Measurements from ENCODE around the gene D2HGDH. TPM values are rescaled to one million over a fixed set of nuclear protein-coding genes. Genes with fewer than 3 reads are reported as not detected.
"Not testable (repeated sequence)": the region's sequence is repeated elsewhere in the genome, so short reads cannot be mapped to it uniquely, and the experiment has no call there.

Gene D2HGDH
- total and polyA plus RNA-seq, 7 donors, result 6.0 to 36.9 (median 12.0) TPM

DNA sequence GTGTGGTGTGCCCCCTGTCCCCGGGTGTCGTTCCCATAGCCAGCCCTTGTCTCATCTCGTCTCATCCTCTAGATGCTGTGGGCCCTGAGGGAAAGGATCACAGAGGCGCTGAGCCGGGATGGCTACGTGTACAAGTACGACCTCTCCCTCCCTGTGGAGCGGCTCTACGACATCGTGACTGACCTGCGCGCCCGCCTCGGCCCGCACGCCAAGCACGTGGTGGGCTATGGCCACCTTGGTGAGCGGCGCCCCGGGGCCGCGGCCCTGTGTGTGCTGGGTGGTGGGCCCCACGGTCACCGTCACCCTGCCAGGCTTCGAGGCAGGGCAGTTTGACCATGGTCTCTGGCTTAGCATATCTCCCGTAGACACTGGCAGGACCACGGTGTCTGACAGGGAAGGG, 21.3 kb downstream of the D2HGDH start:
- Histone ChIP-seq H3K27ac (no peak overlapping the region), H3K4me3 (no peak overlapping the region), H3K36me3 (peaks cover 4 to 69% (median 18%) of the 10 kb centered on the region in 4 donors), H3K4me1 (no peaks in the 10 kb centered on the region), H3K9me3 (peaks cover 0 to 3% (median 0%) of the 10 kb centered on the region in 4 donors), H3K27me3 (no peaks in the 10 kb centered on the region)
- no peak for DNase-seq
- intact Hi-C loops (cut with DNase I), result no loop called here
- WGBS, 2 donors, result 95 to 97% methylated on average over 27 of the region's 27 CpGs
- TF ChIP-seq, protein P1, sequence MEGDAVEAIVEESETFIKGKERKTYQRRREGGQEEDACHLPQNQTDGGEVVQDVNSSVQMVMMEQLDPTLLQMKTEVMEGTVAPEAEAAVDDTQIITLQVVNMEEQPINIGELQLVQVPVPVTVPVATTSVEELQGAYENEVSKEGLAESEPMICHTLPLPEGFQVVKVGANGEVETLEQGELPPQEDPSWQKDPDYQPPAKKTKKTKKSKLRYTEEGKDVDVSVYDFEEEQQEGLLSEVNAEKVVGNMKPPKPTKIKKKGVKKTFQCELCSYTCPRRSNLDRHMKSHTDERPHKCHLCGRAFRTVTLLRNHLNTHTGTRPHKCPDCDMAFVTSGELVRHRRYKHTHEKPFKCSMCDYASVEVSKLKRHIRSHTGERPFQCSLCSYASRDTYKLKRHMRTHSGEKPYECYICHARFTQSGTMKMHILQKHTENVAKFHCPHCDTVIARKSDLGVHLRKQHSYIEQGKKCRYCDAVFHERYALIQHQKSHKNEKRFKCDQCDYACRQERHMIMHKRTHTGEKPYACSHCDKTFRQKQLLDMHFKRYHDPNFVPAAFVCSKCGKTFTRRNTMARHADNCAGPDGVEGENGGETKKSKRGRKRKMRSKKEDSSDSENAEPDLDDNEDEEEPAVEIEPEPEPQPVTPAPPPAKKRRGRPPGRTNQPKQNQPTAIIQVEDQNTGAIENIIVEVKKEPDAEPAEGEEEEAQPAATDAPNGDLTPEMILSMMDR (IDR thresholded peaks at IDR 0.05), result no peak
- TF ChIP-seq EP300 (IDR thresholded peaks at IDR 0.05) (no peak), POLR2A (IDR thresholded peaks at IDR 0.05) (no peak), POLR2AphosphoS5 (IDR thresholded peaks at IDR 0.05) (no peak)

DNA sequence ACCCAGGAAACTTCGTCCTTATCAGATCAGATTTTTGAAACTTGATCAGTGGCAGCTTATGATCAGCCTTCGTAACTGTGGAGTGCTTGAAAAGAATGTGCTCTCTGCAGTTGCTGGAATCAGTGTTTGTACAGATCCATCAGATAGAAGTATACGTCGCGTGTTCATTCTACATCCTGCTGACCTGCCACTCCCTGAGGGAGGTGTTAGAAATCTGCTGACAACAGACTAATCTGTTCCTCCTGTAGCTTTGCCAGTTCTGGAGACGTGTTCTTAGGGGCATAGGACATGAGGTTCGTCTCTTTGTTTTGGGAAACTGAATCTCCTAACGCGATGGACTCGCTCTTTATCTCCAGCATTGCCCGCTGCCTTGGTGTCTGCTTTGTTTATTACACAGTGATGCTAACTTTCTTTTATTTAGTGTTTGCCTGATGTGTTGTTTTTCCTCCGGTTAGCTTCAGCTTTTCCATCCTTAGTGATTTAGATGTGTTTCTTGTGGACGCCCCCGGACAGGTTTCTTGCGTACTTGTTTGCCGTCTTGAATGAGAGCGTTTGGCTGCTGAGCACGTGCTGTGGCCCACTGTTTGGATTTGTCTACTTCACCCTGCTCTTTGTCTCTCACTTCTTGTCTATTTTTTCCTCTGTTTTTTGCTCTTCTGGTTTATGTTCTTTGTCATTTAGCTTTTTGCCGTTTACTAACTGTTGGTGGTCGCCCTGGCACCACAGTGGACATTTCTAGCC, 24.8 kb downstream of the D2HGDH start:
- Histone ChIP-seq H3K4me3 (no peak overlapping the region), H3K27me3 (no peaks in the 10 kb centered on the region), H3K27ac (no peak overlapping the region), H3K9me3 (peaks cover 0 to 3% (median 0%) of the 10 kb centered on the region in 4 donors), H3K4me1 (no peaks in the 10 kb centered on the region), H3K36me3 (peaks cover 4 to 66% (median 15%) of the 10 kb centered on the region in 4 donors)
- intact Hi-C loops (cut with DNase I), result no loop called here
- WGBS, 2 donors, result 82 to 90% methylated on average over 20 of the region's 20 CpGs
- TF ChIP-seq POLR2AphosphoS5 (IDR thresholded peaks at IDR 0.05) (no peak), EP300 (IDR thresholded peaks at IDR 0.05) (no peak), POLR2A (IDR thresholded peaks at IDR 0.05) (no peak)
- TF ChIP-seq, protein P1 (IDR thresholded peaks at IDR 0.05), result no peak
- no peak for DNase-seq

DNA sequence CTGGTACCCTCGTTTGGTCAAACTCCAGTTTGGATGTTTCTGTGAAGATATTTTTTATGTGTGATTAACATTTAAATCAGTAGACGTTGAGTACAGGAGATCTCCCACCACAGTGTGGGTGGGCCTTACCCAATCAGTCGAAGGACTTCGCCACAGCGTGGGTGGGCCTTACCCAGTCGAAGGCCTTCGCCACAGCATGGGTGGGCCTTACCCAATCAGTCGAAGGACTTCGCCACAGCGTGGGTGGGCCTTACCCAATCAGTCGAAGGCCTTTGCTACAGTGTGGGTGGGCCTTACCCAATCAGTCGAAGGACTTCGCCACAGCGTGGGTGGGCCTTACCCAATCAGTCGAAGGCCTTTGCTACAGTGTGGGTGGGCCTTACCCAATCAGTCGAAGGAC, 25.5 kb downstream of the D2HGDH start:
- H3K27ac ChIP-seq; DNase-seq; H3K4me3 ChIP-seq; H3K4me1 ChIP-seq; H3K9me3 ChIP-seq; H3K27me3 ChIP-seq; intact Hi-C loops (cut with DNase I): not testable (repeated sequence)
- peaks cover under 1 to 64% (median 13%) of the 10 kb centered on the region in 4 donors for H3K36me3 ChIP-seq
- 93 to 98% methylated on average over 11 of the region's 16 CpGs for WGBS, 2 donors

DNA sequence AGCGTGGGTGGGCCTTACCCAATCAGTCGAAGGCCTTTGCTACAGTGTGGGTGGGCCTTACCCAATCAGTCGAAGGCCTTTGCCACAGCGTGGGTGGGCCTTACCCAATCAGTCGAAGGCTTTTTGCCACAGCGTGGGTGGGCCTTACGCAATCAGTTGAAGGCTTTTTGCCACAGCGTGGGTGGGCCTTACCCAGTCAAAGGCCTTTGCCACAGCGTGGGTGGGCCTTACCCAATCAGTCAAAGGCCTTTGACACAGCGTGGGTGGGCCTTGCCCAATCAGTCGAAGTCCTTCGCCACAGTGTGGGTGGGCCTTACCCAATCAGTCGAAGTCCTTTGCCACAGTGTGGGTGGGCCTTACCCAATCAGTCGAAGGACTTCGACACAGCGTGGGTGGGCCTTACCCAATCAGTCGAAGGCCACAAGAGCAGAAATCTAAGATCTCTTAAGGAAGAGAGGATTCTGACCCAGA, 25.9 kb downstream of the D2HGDH start:
- H3K27ac ChIP-seq, result no peak overlapping the region
- peaks cover 0 to 60% (median 11%) of the 10 kb centered on the region in 4 donors for H3K36me3 ChIP-seq
- peaks cover 0 to 3% (median 0%) of the 10 kb centered on the region in 4 donors for H3K9me3 ChIP-seq
- no peak for DNase-seq
- no peaks in the 10 kb centered on the region for H3K4me1 ChIP-seq
- TF ChIP-seq POLR2A (IDR thresholded peaks at IDR 0.05) (no peak), EP300 (IDR thresholded peaks at IDR 0.05) (no peak), POLR2AphosphoS5 (IDR thresholded peaks at IDR 0.05) (no peak)
- TF ChIP-seq, protein P1 (IDR thresholded peaks at IDR 0.05), result no peak
- H3K27me3 ChIP-seq, result no peaks in the 10 kb centered on the region
- 95 to 97% methylated on average over 17 of the region's 17 CpGs for WGBS, 2 donors
- no peak overlapping the region for H3K4me3 ChIP-seq
- intact Hi-C loops (cut with DNase I), result no loop called here

DNA sequence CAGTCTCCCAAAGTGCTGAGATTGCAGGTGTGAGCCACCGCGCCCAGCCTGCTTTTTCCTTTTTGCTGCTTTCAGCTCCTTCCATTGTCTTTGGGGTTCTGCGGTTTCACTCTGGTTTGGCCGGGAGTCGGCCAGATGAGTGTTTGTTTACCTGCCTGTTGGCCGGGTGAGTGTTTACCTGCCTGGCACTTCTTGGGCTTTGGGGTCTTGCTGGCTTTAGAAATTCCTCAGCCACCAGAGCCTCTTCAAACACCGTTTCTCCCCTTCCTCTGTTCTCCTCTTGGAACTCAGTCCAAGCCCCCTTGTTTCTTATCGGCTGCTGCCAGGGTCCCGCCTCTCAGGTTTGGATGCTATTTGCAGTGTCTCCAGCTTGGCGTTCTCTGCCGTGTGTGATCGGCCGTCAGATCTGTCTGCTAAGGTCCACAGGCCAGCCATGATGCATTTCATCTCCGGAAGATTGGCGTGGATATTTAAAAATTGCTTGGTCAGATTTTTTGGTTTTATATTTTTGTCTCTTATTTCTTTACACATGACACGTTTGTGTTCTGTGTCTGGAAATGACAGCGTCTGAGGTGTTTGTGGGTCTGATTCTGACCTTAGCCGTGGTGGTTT, 28.0 kb downstream of the D2HGDH start:
- WGBS, 2 donors, result 73 to 80% methylated on average over 18 of the region's 18 CpGs
- Histone ChIP-seq H3K27ac (no peak overlapping the region), H3K9me3 (peaks cover 0 to 3% (median 0%) of the 10 kb centered on the region in 4 donors), H3K27me3 (no peaks in the 10 kb centered on the region), H3K36me3 (peaks cover 0 to 39% (median 0%) of the 10 kb centered on the region in 4 donors), H3K4me1 (no peaks in the 10 kb centered on the region), H3K4me3 (no peak overlapping the region)
- peak; percentile 42 for DNase-seq
- TF ChIP-seq EP300 (IDR thresholded peaks at IDR 0.05) (no peak), POLR2AphosphoS5 (IDR thresholded peaks at IDR 0.05) (no peak), POLR2A (IDR thresholded peaks at IDR 0.05) (no peak)
- TF ChIP-seq, protein P1 (IDR thresholded peaks at IDR 0.05), result no peak
- intact Hi-C loops (cut with DNase I), result no loop called here

Data from sigmoid colon (tissue), 7 donors.